HEK293 (cell line): ENCODE data around the gene PSG4.
"Not testable (repeated sequence)": the region's sequence is repeated elsewhere in the genome, so short reads cannot be mapped to it uniquely, and the experiment has no call there.

Experiments used
- CTCF ChIA-PET: fragments of 350-600 bp; formaldehyde crosslinking; extraction: SDS; loops from one replicate; lab custom pipeline; 2021; ENCODE audit warnings: antibody characterized with exemption; lab: Yijun Ruan, JAX
- POLR2A ChIA-PET: fragments of 300-600 bp; formaldehyde crosslinking; extraction: SDS; loops from one replicate; lab custom pipeline; 2020; ENCODE audit warnings: antibody characterized with exemption, inconsistent platforms; lab: Yijun Ruan, JAX
- H3K27ac ChIP-seq: fragments of 200-500 bp; sonication (Bioruptor generic); 2 replicates; pipeline ENCODE4 v1.5.1; 2014; ENCODE audit warnings: low read depth, low read length, control low read depth, inconsistent platforms; ENCODE audit errors: extremely low read depth
- H3K36me3 ChIP-seq, 2 experiments: fragments of 200-500 bp in 1 of 2; sonication (Bioruptor generic) in 1 of 2; 1 replicate in 1 of 2; 2 replicates in 1 of 2; pipeline ENCODE4 v1.5.1; 2014 to 2017; ENCODE audit warnings: inconsistent platforms in 2 of 2, low read length in 2 of 2; ENCODE audit not compliant: control insufficient read depth in 2 of 2, insufficient read depth in 1 of 2
- H3K4me1 ChIP-seq: fragments of 200-500 bp; sonication (Bioruptor generic); 2 replicates; pipeline ENCODE4 v1.5.1; 2014; ENCODE audit warnings: mild to moderate bottlenecking, low read length, inconsistent platforms; ENCODE audit not compliant: control insufficient read depth, insufficient read depth
- H3K4me3 ChIP-seq: 2 replicates; pipeline ENCODE4 v1.5.1; 2011; ENCODE audit warnings: low read depth, mild to moderate bottlenecking, control low read depth, low read length, moderate library complexity
- H3K9me3 ChIP-seq: fragments of 200-500 bp; sonication (Bioruptor generic); 2 replicates; pipeline ENCODE4 v1.5.1; 2014; ENCODE audit warnings: low read depth, low read length, inconsistent platforms; ENCODE audit not compliant: control insufficient read depth, insufficient read depth
- GFI1B ChIP-seq: fragments of 450-650 bp; formaldehyde crosslinking; IDR thresholded peaks from 2 replicates; pipeline ENCODE4 v1.5.1; 2016; ENCODE audit warnings: missing biosample characterization, missing genetic modification characterization
- GLIS1 ChIP-seq: fragments of 450-650 bp; formaldehyde crosslinking; IDR thresholded peaks from 2 replicates; pipeline ENCODE4 v1.5.1; 2016; ENCODE audit warnings: missing biosample characterization, missing genetic modification characterization
- PRDM10 ChIP-seq: fragments of 450-650 bp; formaldehyde crosslinking; IDR thresholded peaks from 2 replicates; pipeline ENCODE4 v1.5.1; 2016; ENCODE audit warnings: missing biosample characterization, missing genetic modification characterization
- ZBTB11 ChIP-seq: fragments of 450-650 bp; formaldehyde crosslinking; conservative IDR thresholded peaks from 2 replicates; pipeline ENCODE4 v1.5.1; 2016; ENCODE audit warnings: low read depth, missing biosample characterization, missing genetic modification characterization
- ZBTB21 ChIP-seq: fragments of 450-650 bp; formaldehyde crosslinking; IDR thresholded peaks from 2 replicates; pipeline ENCODE4 v1.5.1; 2017; ENCODE audit warnings: missing biosample characterization, missing genetic modification characterization
- ZBTB48 ChIP-seq: fragments of 450-650 bp; formaldehyde crosslinking; IDR thresholded peaks from 2 replicates; pipeline ENCODE4 v1.5.1; 2016; ENCODE audit warnings: missing biosample characterization, missing genetic modification characterization

Gene PSG4

GRCh38 chr19:43224201-43224854 lies 18.9 kb upstream of the PSG4 start:
- POLR2A ChIA-PET, H3K4me3 ChIP-seq, H3K4me1 ChIP-seq, H3K9me3 ChIP-seq, H3K36me3 ChIP-seq, H3K27ac ChIP-seq: not testable (repeated sequence)
- TF ChIP-seq ZBTB11 (0 out of 2 replicates have a peak, but pooled peaks have one; percentile 20), ZBTB48 (tag by site-specific recombination) (peak; percentile 86), PRDM10 (tag by site-specific recombination) (peak; percentile 87), ZBTB21 (tag by site-specific recombination) (0 out of 2 replicates have a peak, but pooled peaks have one; percentile 14), GFI1B (tag by site-specific recombination) (peak; percentile 79; the same call in 1 of the 2 replicates), GLIS1 (tag by site-specific recombination) (peak; percentile 55)
- CTCF ChIA-PET, result interaction anchor here (0.6 to 7.0 kb wide), 7 partner anchors 11 to 561 kb away, joined by 3 to 58 read pairs (median 3); partner anchors contain the start of gene PSG4

GRCh38 chr19:43221891-43222290 lies 16.5 kb upstream of the PSG4 start:
- not testable (repeated sequence) for H3K4me1 ChIP-seq, H3K4me3 ChIP-seq, H3K36me3 ChIP-seq, H3K9me3 ChIP-seq, H3K27ac ChIP-seq
- ChIA-PET POLR2A (interaction anchor here (0.6 kb wide), 1 partner anchor 26 kb away, joined by 4 read pairs; no protein-coding TSS in a partner anchor), CTCF (interaction anchor here (0.7 to 1.4 kb wide), 5 partner anchors 11 to 445 kb away, joined by 3 read pairs; no protein-coding TSS in a partner anchor)

GRCh38 chr19:43219136-43219535 lies 13.7 kb upstream of the PSG4 start:
- POLR2A ChIA-PET, H3K36me3 ChIP-seq, H3K4me3 ChIP-seq, H3K9me3 ChIP-seq, H3K4me1 ChIP-seq, H3K27ac ChIP-seq: not testable (repeated sequence)
- CTCF ChIA-PET, result interaction anchor here (0.6 to 1.1 kb wide), 3 partner anchors 9 to 113 kb away, joined by 3 to 5 read pairs (median 3); no protein-coding TSS in a partner anchor

- H3K27ac ChIP-seq, POLR2A ChIA-PET, H3K4me3 ChIP-seq, H3K36me3 ChIP-seq, H3K4me1 ChIP-seq, H3K9me3 ChIP-seq: not testable (repeated sequence)
- CTCF ChIA-PET, result interaction anchor here (0.6 to 2.1 kb wide), 8 partner anchors 8 to 830 kb away, joined by 3 to 14 read pairs (median 4); partner anchors contain the start of gene PSG4
These were observed 10.4 kb upstream of the PSG4 start for GRCh38 chr19:43215881-43216280.
